ENCODE data around the gene YPEL2.
"Not testable (repeated sequence)": the region's sequence is repeated elsewhere in the genome, so short reads cannot be mapped to it uniquely, and the experiment has no call there.

Gene YPEL2, protein sequence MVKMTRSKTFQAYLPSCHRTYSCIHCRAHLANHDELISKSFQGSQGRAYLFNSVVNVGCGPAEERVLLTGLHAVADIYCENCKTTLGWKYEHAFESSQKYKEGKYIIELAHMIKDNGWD

DNA sequence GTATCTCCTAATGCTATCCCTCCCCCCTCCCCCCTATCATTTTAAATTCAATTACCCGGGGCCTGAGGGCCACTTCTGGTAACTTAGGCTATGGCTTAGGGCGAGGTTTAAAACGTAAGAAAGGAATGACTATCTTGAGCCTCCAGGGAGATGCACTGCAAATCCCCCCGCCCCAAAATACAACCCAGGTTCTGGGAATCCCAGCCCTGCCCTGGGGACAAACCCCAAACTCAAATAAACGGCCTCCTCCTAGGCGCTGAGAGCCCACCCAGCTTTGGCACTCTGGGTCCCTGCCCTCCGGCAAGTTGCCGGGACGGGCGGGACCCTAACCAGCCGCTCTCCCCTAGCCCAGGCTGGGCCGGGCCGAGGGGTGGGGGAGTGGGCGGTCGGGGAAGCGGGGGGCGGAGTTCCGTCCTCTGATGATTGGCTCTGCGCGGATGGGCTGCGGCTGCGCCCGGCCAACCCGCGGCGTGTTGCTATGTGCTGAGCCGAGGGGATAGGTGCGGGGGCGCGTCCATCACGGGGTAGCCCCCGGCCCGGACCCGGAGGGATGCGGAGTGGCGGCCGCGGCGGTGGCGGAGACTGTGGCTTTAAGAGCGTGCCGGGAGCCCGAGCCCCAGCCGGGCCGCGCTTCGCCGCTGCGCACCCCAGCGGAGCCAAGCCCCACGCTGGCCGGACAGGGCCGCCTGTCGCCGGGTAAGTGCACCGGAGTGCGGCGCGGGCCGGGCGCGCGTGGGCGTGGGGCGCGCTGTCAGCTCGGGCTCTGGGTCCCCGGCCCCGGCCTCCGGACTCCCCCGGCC, at the start of gene YPEL2:
Gene YPEL2 (plus strand): TSS at position 527 of the 800 bp plus-strand sequence. CDS start 21,755 bp downstream, outside the sequence.
- peak; percentile 89 for DNase-seq (ENCODE audit: low spot score)

DNA sequence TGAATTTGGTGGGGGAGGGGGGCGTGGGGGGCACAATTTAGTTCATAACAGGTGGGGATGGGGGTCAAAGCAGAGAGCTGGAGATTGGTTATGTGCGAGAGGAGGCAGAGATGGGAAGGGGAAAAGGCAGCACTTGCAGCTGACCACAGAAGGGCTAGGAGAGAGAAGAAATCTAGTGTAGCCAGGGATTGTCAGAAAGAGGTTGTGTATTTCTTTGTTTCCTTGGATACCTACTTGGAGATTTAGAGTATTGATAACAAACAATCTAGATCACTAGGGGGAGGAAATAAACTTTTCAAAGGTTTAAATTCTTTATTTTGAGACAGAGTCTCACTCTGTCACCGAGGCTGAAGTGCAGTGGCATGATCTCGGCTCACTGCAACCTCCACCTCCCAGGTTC, 47.1 kb upstream of the YPEL2 start:
- DNase-seq (ENCODE audit: low spot score) = no peak

DNA sequence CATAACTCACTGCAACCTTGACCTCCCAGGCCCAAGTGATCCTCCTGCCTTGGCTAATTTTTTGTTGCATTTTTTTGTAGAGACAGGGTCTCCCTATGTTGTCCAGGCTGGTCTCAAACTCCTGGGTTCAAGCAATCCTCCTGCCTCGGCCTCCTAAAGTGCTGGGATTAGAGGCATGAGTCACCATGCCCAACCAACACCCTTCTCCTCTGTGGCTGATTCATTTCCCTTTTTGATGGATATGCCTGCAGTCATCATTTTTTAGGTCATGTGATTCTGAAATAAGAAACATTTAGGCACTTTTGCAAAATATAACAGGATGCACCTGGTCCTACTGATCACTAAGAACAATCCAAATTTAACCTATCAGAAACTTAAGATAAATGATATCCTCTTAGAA, 44.0 kb upstream of the YPEL2 start:
- DNase-seq (ENCODE audit: low spot score) = no peak

DNA sequence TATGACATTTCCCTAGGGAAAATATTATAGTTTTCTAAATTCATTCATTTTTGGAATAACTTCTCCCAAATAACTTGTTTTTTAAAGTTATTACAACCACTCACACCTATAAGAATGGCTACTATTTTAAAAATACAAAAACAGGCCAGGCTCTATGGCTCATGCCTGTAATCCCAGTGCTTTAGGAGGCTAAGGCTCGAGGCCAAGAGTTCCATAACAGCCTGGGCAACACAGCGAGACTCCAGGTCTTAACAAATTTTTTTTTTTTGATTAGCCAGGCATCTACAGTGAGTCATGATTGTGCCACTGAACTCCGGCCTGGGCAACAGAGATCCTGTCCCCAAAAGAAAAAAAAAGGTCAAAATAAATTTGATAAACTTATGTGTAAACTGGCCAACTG, 43.6 kb upstream of the YPEL2 start:
- DNase-seq (ENCODE audit: low spot score) = no peak

DNA sequence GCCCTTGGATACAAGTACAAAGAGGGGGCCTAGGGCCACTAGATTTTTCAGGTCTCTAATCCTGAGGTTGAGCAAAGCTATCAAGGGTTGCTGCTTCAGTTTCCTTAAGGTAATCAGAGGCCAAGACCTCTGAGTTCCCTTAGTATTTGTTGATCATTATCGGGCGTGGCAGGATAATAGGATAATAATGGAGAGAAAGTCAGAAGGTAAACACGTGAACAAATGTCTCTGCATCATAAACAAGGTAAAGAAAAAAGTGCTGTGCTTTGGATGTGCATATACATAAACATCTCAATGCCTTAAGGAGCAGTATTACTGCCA, 41.5 kb upstream of the YPEL2 start:
- DNase-seq (ENCODE audit: low spot score) = no peak

DNA sequence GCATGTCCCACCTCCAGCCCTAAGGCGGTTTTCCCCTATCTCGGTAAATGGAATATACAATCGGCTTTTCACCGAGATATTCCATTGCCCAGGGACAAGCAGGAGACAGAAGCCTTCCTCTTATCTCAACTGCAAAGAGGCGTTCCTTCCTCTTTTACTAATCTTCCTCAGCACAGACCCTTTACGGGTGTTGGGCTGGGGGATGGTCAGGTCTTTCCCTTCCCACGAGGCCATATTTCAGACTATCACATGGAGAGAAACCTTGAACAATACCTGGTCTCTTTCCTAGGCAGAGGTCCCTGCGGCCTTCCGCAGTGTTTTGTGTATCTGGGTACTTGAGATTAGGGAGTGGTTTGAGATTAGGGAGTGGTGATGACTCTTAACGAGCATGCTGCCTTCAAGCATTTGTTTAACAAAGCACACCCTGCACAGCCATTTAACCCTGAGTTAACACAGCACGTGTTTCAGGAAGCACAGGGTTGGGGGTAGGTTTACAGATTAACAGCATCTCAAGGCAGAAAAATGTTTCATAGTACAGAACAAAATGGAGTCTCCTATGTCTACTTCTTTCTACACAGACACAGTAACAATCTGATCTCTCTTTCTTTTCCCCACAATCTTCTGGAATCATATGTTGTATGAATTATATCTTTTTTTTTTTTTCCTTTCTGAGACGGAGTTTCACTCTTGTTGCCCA, 41.0 kb upstream of the YPEL2 start:
- DNase-seq (ENCODE audit: low spot score) = not testable (repeated sequence)

DNA sequence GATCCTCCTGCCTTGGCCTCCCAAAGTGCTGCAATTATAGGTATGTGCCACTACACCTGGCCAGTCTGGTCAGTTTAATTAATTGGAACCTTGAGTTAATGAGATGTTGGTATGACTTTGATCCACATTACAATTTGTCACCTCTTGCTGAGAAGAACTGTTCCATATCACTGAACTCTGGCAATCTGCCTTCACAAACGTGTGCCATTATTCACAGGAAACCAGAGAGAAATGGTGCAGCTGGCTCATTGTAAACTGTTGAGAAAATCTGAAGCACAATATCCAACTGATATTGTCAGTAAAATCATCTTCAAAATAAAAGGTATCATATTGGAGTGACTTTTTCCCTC, 39.3 kb upstream of the YPEL2 start:
- DNase-seq (ENCODE audit: low spot score) = no peak

DNA sequence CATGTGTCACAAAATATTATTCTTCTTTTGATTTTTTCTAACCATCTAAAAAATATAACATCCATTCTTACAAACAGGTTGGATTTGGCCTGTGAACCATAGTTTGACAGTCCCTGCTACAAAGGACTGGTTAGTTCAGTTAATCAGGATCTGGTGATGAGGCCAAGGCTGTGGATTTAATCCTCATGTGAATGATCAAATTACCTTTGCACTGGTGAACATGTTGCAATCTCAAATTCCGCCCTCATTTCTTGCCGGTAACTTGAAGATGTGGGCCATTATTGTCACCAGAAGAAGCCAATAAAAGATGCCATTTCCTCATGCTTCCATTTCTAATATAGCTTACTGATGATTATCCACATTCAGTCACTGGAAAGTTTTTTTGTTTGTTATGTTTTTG, 35.3 kb upstream of the YPEL2 start:
- no peak for DNase-seq (ENCODE audit: low spot score)

DNA sequence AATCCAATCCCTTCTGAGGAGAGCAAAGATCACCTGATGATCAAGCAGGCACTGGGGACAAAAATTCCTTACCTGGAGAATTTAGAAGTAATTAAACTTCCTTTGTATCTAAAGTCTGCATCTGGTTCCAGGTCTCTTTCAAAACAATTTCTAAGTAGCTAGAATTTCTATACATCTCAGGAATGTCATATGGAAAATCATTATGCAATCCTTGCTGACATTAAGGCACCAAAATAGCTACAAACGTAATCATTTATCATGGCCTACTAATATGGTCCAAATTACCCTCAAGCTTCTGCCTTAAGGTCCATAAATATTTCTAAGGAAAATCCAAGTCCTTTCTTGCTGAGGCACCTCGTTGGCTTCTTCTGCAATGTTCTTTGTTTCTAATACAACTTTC, 32.9 kb upstream of the YPEL2 start:
- DNase-seq (ENCODE audit: low spot score) = no peak

DNA sequence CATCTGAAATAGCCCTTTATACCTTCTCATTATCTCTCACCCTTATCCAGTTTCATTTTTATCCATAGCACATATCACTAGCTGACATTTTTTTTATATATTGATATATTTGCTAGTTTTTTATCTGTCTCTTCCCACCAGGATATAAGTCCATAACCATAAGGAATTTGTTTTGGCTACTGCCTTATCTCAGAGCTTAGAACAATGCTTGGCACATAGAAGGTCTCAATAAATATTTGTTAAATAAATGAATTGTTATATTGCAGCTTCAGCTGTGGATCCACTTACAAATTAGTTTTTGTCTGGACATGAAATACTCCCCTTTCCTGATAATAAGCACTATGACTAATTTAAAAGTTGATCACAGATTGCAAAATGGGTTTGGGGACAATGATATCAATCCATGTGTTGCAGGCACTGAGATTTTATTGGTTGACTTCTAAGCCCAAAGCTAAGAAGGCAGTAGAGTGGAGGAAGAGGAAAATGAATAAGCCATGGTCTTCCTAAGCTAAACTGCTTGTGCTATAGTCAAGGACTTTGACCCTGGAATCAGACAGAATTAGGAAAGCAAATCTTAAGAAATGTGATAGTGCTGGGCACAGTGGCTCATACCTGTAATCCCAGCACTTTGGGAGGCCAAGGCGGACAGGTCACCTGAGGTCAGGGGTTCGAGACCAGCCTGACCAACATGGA, 31.9 kb upstream of the YPEL2 start:
- no peak for DNase-seq (ENCODE audit: low spot score)

DNA sequence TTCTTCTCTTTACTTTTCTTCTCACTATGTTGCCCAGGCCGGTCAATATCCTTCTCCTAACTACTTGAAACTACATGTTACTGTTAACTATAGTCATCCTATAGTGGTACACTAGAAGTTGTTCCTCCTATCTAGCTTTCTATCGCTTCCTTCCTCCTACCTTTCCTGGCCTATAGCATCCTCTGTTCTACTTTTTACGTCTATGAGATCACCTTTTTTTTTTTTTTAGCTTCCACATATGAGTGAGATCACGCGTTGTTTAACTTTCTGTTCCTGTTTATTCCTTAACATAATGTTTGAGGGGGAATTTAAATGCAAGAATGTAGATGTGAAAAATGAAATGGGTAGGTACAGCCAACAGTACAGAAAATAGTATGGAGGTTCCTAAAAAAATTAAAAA, 30.5 kb upstream of the YPEL2 start:
- no peak for DNase-seq (ENCODE audit: low spot score)

DNA sequence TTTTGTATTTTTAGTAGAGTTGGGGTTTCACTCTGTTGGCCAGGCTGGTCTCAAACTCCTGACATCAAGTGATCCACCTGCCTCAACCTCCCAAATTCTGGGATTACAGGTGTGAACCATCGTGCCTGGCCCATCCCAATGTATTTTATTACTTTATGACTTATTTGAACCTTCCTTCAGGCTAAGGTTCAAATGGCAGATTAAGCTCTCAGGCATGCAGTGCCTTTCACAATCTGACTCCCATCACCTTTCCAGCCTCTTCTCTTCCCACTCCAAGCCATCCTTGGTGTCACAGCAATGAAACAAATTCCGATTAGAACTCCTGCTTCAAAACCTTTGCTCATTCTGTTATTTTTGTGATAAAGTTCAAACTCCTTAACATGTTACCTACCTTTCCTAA, 26.6 kb upstream of the YPEL2 start:
- no peak for DNase-seq (ENCODE audit: low spot score)

DNA sequence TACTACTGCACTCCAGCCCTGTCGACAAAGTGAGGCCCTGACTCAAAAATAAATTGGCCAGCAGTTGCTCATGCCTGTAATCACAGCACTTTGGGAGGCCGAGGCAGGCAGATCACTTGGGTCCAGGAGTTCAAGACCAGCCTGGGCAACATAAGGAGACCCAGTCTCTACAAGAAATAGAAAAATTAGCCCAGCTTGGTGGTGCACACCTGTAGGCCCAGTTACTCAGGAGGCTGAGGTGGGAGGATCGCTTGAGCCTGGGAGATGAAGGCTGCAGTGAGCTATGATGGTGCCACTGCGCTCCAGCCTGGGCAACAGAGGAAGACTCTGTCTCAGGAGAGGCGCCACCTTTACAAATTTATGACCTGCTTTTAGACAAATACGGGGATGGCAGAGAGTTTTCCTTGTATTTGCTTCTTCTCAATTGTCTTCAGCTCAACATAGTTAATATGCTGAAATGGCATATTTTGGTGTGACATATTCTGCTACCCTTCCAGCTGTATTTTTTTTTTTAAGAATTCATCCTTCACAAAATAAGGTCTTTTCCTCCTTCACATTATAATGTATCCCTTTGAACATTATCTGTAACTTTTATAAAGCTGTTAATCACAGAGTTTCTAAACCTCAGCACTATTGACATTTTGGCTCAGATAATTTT, 21.1 kb upstream of the YPEL2 start:
- DNase-seq (ENCODE audit: low spot score) = no peak

DNA sequence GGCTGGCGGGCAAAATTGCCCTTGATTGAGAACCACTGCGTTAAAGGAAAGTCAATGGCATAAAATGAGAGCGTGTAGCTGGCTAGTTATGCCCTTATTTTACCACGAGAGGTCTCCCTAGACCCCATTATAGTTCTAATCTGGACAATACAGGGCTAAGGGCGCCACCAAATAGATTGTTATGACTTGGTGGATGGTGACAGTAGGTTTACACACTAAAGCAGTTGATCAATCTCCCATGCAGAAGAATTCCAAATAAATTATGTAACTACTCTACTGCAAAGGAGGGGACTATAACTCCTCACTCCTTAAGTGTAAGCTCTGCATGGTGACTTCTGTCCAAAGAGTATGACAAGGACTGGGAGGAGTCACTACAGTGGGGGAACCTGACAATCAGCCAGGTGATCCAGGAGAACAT, 20.4 kb upstream of the YPEL2 start:
- DNase-seq (ENCODE audit: low spot score) = peak; percentile 77

DNA sequence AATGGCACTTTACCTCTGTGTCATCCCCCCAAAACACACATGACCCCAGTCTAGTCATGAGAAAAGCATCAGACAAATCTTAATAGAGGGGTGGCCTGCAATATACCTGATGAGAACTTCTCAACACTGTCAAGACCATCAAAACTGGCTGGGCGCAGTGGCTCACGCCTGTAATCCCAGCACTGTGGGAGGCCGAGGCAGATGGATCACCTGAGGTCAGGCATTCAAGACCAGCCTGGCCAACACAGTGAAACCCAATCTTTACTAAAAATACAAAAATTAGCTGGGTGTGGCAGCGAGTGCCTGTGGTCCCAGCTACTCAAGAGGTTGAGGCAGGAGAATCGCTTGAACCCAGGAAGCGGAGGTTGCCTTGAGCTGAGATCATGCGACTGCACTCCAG, 19.9 kb upstream of the YPEL2 start:
- DNase-seq (ENCODE audit: low spot score) = not testable (repeated sequence)

DNA sequence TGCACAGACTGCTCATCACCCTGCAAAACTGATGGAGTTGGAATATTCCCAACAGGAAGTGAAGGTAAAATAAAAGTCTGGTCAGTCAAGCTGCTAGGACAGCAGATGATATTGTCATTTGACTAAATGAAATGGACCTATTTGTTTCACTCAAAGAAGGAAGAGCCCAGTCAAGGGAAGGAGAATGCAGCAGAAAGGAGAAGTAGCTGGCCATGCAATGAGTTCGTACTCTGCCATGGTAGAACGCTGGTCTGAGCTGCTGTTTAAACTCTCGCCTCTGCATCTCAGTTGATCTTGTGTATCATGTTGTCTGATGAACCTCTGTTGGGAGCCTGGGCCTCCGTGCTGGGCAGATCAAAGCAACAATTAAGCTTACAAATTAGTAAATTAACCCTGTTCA, 15.6 kb upstream of the YPEL2 start:
- DNase-seq (ENCODE audit: low spot score) = no peak

DNA sequence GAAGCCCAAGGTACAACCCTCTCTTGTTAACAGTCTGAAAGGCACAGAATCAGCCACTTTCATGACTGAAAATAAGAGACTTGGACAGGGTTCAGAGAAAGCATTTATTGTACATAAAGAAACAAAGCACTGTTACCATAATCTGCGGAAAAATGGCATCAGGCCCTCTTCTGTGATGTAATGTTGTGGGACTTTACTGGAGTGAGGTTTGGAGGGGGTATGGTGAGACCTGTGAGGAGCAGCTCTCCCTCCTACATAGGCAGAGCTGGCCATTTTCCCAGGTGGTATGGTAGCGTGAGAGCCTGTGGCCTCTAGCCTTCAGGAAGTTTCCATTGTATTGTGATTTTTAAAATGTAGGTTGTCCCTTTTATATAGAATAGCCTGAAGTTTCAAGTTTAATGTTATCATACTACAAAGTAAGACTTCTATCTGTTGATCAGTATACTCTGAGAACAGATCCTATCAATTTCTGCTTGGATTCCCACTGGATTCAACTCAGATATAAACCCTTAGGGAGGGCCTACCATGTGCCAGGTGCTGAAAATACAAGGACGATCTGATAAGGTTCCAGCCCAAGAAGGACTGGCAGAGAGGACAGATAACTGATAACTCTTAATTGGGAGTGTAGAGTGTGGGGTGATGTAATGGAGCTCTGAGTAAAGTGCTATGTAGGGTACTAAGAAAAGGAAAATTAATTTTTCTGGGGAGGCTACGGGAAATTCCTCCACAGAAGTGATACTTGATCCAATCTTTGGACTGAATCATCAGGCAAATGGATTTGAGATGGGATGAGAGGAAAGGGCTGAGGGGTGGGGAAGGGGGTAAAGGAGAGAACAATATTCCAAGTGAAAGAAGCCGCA, 4.1 kb upstream of the YPEL2 start:
- peak; percentile 12 for DNase-seq (ENCODE audit: low spot score)

DNA sequence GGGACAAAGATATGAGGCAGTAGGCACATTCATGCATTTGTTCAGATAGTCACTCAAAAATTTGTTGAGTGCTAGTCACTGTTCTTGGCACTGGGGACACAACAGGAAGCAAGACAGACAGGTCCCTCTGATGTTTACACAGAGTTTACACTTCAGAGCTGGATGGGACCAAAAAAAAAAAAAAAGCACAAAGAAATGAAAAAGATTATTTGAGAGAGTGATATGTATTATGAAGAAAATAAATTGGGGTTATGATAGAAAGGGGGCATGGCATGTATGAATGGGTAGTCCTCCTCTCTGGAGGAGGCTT, 3.5 kb upstream of the YPEL2 start:
- peak; percentile 52 for DNase-seq (ENCODE audit: low spot score)

DNA sequence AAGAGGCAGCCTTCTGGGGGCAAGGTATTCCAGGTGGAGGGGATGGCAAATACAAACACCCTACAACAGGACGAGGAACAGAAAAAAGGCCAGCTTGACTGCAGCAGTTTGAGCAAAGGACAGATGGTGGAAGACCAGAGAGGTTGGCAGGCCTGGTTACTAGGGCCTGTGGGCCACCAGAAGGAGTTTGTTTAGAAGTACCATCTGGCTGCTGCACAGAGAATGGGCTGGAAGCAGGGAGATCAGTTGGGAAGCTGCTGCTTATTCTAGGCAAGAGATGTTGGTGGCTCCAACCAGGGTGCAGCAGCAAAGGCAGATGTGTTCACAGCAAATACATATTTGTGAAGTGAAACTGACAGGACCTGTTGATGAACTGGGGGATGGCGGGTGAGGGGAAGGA, 2.9 kb upstream of the YPEL2 start:
- no peak for DNase-seq (ENCODE audit: low spot score)

DNA sequence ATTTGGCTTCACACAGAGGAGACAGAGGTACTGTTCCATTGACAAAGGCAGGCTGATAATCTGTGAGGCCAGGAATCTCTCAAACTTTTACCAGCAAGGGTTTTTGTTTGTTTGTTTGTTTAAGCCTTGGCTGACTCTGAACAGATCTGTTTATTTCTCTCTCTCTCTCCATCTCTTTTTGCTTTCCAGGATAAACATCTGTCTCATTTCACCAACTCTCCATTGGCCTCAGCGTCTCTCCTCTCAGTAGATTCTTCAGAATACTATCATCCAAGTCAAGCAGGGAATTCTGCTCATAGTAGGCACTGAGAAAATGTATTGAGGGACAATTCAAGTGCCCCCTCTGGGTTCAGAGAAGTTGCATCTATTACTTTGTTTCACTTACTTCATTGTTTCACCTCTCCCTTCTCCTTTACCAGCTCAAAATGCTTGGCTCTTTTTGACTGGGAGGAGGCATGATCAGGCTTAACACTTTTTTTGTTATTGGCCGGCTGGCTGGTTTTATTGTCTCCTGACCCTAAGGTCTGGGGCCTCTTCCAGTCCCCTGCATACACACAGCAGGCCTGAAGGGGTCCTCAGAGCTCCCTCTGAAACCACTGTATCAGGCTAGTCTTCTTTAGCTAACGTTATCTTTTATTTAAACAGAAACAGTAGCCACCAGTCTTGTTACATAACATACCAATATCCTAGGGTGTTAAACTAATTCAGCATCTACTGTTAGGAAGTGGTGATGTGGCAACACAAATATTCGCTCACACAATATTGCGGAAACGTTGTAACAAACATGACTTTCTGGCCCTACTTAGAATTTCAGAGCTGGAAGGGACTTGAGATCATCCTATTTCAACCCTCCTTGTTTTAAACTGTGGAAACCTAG, 2.0 kb upstream of the YPEL2 start:
- DNase-seq (ENCODE audit: low spot score) = peak; percentile 68
